ENCODE measurements around the gene ASB10. TPM values are rescaled to one million over a fixed set of nuclear protein-coding genes. Genes with fewer than 3 reads are reported as not detected.

The ASB10 gene
- total RNA-seq, 1 experiment from 2014 or later, result not detected

DNA sequence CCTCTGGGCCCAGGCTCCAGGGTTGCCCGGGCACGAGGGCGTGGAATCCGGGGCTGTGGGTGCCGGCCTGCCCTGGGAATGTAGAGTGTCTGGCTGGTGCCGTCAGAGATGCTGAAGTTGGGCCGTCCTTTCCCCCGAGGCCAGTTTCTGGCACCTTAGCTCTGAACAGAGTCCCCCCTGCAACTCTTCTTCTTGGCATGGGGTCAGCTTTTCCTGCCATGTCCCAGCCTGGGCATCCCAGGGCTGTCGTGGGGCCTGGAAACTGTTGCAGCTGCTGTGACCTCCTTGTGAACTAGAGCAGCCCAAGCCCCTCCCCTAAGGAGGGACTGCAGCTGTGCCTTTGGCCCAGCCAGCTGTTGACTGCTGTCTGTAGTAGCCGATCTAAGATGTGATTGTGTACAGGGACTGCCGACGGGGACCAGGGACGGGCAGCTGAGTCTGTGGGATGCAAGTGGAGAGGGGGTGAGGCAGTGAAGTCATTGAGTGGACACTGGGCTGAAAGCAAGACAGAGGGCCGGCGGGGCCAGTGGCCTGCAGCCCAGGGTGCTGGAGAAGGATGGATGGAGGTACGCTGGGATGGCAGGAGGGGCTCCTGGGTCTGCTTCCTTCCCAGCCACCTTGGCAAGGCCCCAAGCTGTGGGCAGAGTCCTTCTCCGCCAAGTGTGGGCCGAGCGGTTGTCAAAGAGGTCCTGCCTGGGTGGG lies 55.3 kb downstream of the ASB10 start:
- Mint-ChIP-seq H3K4me1 (0 out of 2 replicates have a peak, but pooled peaks cover 9% of the 10 kb centered on the region), H3K9me3 (no peaks in the 10 kb centered on the region), H3K4me3 (no peak overlapping the region), H3K27me3 (ENCODE audit: low read depth) (no peaks in the 10 kb centered on the region), H3K36me3 (peaks cover 31% of the 10 kb centered on the region), H3K27ac (peak overlapping the region; percentile 72; the same call in 1 of the 2 replicates)
- TF ChIP-seq SOX15 (CRISPR knock-in tag; IDR thresholded peaks at IDR 0.05), result no peak
- TF ChIP-seq, protein P1, sequence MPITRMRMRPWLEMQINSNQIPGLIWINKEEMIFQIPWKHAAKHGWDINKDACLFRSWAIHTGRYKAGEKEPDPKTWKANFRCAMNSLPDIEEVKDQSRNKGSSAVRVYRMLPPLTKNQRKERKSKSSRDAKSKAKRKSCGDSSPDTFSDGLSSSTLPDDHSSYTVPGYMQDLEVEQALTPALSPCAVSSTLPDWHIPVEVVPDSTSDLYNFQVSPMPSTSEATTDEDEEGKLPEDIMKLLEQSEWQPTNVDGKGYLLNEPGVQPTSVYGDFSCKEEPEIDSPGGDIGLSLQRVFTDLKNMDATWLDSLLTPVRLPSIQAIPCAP (CRISPR knock-in tag; IDR thresholded peaks at IDR 0.05), result no peak
- TF ChIP-seq ETV6 (CRISPR knock-in tag; IDR thresholded peaks at IDR 0.05), result no peak
- no peak for TF ChIP-seq E2F1 (CRISPR knock-in tag; IDR thresholded peaks at IDR 0.05)
- no peak for TF ChIP-seq NFATC4 (CRISPR knock-in tag; IDR thresholded peaks at IDR 0.05)
- TF ChIP-seq EMX1 (CRISPR knock-in tag; IDR thresholded peaks at IDR 0.05), result no peak
- no peak for TF ChIP-seq ATF6 (CRISPR knock-in tag; IDR thresholded peaks at IDR 0.05)
- TF ChIP-seq RORB (CRISPR knock-in tag; IDR thresholded peaks at IDR 0.05), result no peak
- TF ChIP-seq NR3C1 (CRISPR knock-in tag; conservative IDR thresholded peaks at IDR 0.05; ENCODE audit: low read depth), result no peak
- ATAC-seq (no peak), DNase-seq (ENCODE audit: low spot score) (no peak)
- ChIA-PET POLR2A (no interaction called here), CTCF (no interaction called here)

GRCh38 chr7:151131224-151131591 lies 55.8 kb downstream of the ASB10 start:
- ChIA-PET CTCF (no interaction called here), POLR2A (no interaction called here)
- Mint-ChIP-seq H3K36me3 (peaks cover 29% of the 10 kb centered on the region), H3K27ac (no peak overlapping the region), H3K27me3 (ENCODE audit: low read depth) (no peaks in the 10 kb centered on the region), H3K4me1 (0 out of 2 replicates have a peak, but pooled peaks cover 9% of the 10 kb centered on the region), H3K4me3 (no peak overlapping the region), H3K9me3 (no peaks in the 10 kb centered on the region)
- TF ChIP-seq EMX1 (CRISPR knock-in tag; IDR thresholded peaks at IDR 0.05), result no peak
- no peak for TF ChIP-seq ZNF671 (CRISPR knock-in tag; IDR thresholded peaks at IDR 0.05)
- no peak for TF ChIP-seq TP53 (CRISPR knock-in tag; IDR thresholded peaks at IDR 0.05)
- TF ChIP-seq GTF2I (CRISPR knock-in tag; conservative IDR thresholded peaks at IDR 0.05), result no peak
- TF ChIP-seq PREB (CRISPR knock-in tag; IDR thresholded peaks at IDR 0.05; ENCODE audit: borderline replicate concordance), result no peak
- TF ChIP-seq ETV6 (CRISPR knock-in tag; IDR thresholded peaks at IDR 0.05), result no peak
- TF ChIP-seq USF1 (CRISPR knock-in tag; IDR thresholded peaks at IDR 0.05), result no peak
- TF ChIP-seq TEAD4 (CRISPR knock-in tag; IDR thresholded peaks at IDR 0.05), result no peak
- TF ChIP-seq SOX15 (CRISPR knock-in tag; IDR thresholded peaks at IDR 0.05), result no peak
- TF ChIP-seq, protein P2, sequence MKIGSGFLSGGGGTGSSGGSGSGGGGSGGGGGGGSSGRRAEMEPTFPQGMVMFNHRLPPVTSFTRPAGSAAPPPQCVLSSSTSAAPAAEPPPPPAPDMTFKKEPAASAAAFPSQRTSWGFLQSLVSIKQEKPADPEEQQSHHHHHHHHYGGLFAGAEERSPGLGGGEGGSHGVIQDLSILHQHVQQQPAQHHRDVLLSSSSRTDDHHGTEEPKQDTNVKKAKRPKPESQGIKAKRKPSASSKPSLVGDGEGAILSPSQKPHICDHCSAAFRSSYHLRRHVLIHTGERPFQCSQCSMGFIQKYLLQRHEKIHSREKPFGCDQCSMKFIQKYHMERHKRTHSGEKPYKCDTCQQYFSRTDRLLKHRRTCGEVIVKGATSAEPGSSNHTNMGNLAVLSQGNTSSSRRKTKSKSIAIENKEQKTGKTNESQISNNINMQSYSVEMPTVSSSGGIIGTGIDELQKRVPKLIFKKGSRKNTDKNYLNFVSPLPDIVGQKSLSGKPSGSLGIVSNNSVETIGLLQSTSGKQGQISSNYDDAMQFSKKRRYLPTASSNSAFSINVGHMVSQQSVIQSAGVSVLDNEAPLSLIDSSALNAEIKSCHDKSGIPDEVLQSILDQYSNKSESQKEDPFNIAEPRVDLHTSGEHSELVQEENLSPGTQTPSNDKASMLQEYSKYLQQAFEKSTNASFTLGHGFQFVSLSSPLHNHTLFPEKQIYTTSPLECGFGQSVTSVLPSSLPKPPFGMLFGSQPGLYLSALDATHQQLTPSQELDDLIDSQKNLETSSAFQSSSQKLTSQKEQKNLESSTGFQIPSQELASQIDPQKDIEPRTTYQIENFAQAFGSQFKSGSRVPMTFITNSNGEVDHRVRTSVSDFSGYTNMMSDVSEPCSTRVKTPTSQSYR (CRISPR knock-in tag; IDR thresholded peaks at IDR 0.05), result no peak
- TF ChIP-seq, protein P3, sequence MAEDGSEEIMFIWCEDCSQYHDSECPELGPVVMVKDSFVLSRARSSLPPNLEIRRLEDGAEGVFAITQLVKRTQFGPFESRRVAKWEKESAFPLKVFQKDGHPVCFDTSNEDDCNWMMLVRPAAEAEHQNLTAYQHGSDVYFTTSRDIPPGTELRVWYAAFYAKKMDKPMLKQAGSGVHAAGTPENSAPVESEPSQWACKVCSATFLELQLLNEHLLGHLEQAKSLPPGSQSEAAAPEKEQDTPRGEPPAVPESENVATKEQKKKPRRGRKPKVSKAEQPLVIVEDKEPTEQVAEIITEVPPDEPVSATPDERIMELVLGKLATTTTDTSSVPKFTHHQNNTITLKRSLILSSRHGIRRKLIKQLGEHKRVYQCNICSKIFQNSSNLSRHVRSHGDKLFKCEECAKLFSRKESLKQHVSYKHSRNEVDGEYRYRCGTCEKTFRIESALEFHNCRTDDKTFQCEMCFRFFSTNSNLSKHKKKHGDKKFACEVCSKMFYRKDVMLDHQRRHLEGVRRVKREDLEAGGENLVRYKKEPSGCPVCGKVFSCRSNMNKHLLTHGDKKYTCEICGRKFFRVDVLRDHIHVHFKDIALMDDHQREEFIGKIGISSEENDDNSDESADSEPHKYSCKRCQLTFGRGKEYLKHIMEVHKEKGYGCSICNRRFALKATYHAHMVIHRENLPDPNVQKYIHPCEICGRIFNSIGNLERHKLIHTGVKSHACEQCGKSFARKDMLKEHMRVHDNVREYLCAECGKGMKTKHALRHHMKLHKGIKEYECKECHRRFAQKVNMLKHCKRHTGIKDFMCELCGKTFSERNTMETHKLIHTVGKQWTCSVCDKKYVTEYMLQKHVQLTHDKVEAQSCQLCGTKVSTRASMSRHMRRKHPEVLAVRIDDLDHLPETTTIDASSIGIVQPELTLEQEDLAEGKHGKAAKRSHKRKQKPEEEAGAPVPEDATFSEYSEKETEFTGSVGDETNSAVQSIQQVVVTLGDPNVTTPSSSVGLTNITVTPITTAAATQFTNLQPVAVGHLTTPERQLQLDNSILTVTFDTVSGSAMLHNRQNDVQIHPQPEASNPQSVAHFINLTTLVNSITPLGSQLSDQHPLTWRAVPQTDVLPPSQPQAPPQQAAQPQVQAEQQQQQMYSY (CRISPR knock-in tag; IDR thresholded peaks at IDR 0.05), result no peak
- TF ChIP-seq ESRRA (CRISPR knock-in tag; IDR thresholded peaks at IDR 0.05; ENCODE audit: borderline replicate concordance), result no peak
- TF ChIP-seq ZNF121 (CRISPR knock-in tag; IDR thresholded peaks at IDR 0.05), result no peak
- TF ChIP-seq ZNF416 (CRISPR knock-in tag; IDR thresholded peaks at IDR 0.05), result no peak
- no peak for TF ChIP-seq IRF2 (CRISPR knock-in tag; IDR thresholded peaks at IDR 0.05; ENCODE audit: borderline replicate concordance, low read depth)
- TF ChIP-seq, protein P1 (CRISPR knock-in tag; IDR thresholded peaks at IDR 0.05), result no peak
- no peak for ATAC-seq
- no peak for DNase-seq (ENCODE audit: low spot score)
